HG02623 (cell line): Measurements from ENCODE around the gene DNAJB5.
"Not testable (repeated sequence)": the region's sequence is repeated elsewhere in the genome, so short reads cannot be mapped to it uniquely, and the experiment has no call there.

Experiments
- ATAC-seq: cut with Tn5 transposase; IDR thresholded peaks from one replicate; pipeline ENCODE4 v1.9.1; 2021; ENCODE audit warnings: moderate library complexity; ENCODE audit not compliant: unreplicated experiment

Gene DNAJB5

DNA sequence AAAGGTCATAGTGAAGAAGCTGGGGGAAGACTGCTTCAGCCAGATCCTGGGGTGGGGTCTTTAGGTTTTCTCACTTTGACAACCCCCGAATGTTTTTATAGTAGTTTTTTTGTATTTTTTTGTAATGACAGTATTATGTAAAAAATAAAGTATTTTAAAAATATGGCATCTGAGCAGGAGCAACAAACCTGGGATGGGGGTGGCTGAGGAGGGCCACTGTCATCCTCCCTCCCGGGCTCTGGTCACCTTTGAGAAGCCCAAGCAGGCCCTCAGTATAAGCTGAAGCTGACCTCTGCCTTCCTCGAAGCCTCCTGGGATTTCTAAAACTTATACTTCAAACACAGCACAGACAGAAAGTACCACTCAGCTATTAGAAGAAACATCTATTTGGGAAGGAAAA, 8.7 kb downstream of the DNAJB5 start:
- no peak for ATAC-seq

DNA sequence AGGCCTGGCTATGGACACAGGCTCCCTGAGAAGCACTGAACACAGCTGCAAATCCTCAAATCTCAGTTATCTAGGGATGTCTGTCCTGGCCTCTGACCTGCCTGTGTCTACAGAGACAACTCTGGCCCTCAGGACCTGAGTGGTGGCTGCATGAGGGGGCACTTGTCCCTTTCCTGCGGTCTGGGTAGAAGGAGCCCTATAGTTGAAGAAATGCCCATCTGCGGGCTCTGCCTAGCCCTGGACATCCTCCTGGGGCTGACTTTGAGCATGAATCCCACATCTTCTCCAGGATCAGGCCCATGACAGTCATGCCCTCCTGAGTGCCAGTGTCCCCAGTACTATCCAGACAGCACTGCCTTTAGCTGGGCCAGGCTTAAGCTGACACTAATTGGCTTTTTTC, 10.0 kb downstream of the DNAJB5 start:
- ATAC-seq, result no peak

DNA sequence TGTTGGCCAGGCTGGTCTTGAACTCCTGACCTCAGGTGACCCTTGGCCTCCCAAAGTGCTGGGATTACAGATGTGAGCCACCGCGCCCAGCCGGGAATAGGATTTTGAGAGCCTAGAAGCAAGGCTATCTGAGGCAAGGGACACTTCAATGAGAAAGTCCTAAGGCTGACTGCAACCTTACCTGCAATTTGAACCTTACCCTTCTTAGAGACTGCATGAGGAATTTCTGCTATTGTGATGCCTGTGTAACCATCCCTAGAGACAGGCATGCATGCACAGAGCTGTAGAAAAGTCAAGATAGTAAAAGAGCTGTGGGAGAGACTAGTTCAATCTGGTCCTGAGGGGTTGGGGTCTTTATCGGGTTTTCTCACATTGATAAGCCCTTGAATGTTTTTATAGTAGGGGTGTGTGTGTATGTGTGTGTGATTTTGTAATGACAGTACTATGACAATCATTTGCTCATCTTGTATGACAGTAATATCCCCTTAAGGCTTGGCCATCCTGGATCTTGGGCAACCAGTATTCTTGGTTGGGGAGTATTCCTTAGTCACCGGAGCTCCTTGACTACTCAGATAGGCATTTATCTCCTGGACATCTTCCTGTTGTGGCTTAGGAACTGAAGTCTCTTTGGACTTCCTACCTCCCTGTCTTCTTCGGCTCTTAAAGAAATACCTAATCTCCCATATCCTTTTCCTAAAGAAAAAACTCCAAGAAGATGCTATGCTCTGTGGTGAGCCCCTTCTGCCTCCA, 11.2 kb downstream of the DNAJB5 start:
- ATAC-seq, result no peak

DNA sequence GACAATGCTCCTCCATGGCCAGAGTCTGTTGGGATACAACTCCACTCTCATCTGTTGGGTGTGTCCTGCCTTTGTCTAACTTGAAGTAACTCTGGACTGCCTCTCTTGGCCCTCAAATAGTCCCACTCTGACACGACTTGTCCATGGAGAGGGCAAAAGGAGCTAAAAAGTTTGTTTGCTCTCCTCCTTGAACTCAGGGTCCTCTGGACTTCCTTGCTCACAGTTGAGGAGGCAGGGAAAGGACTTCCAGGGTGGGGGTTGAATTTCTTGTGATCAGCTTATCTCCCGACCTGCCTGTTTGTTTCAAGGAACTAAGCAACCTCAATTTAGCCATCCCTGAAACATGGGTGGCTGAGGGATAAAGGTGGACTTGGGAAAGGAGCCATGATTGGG, 11.7 kb downstream of the DNAJB5 start:
- no peak for ATAC-seq

GRCh38 chr9:35001803-35002502, 12.4 kb downstream of the DNAJB5 start:
- no peak for ATAC-seq

GRCh38 chr9:35002623-35003022, 13.1 kb downstream of the DNAJB5 start:
- ATAC-seq, result no peak

DNA sequence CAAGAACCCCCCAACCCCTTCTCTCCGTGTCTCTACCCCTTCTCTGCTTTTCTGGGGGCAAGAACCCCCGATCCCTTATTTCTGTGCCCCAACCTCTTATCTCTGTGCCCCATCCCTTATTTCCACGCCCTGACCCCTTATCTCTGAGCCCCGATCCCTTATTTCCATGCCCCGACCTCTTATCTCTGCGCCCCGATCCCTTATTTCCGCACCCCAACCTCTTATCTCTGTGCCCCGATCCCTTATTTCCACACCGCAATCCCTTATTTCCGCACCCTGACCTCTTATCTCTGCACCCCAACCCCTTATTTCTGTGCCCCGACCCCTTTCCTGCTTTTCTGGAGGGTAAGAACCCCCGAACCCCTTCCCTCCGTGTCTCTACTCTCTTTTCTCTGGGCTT, 14.8 kb downstream of the DNAJB5 start:
- not testable (repeated sequence) for ATAC-seq

GRCh38 chr9:35010351-35010958, 20.9 kb downstream of the DNAJB5 start:
- no peak for ATAC-seq

DNA sequence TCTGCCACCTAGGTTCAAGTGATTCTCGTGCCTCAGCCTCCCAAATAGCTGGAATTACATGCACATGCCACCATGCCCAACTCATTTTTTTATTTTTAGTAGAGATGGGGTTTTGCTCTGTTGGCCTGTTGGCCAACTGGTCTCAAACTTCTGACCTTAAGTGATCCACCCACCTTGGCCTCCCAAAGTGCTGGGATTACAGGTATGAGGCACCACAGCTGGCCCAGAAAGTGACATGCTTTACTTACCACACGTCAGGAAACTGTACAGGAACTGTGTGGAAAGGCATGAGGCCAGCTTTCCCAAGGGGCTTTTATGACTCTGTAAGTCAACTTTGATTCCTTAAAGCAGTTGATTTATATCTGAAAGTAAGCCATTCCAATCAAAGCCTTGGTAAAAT, 25.0 kb downstream of the DNAJB5 start:
- ATAC-seq, result no peak

DNA sequence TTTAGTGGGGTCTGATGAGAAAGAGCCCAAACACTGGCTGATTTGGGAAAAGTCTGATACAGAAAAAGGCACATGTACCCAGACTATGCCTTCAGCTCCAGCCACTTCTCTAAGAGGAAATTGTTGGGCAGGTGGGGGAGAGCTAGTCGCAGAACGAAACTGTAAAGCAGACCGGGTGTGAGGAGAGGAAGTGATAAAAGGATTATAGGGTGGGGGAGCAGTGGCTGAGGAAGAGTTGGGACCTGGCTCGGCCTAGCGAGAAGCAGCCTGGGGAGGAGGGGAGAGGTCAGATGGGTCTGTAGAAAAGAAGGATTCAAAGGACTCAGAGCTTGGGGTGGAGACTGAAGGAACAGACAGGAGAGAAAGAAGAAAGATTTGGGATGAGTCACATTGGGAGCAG, 33.9 kb downstream of the DNAJB5 start:
- ATAC-seq, result not testable (repeated sequence)

GRCh38 chr9:35026671-35027070, 37.1 kb downstream of the DNAJB5 start:
- ATAC-seq, result no peak

DNA sequence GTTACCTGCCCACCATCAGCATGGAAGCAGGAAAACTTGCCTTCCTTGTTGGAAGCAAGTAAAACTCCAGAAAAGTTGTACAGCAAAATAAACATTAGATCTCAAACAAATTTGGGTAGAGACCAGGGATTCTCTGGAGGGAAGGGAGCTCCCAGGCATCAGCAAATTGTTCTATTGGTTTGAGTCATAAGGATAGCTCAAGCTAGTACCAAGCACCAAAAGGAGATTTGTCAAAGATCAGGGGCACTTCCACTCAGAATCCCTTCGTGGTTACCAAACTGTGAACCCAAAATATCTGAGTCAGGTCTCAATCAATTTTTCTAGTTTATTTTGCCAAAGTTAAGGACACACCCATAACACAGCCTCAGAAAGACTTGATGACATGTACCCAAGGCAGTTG, 37.8 kb downstream of the DNAJB5 start:
- ATAC-seq, result no peak

GRCh38 chr9:35027860-35028259, 38.3 kb downstream of the DNAJB5 start:
- no peak for ATAC-seq

DNA sequence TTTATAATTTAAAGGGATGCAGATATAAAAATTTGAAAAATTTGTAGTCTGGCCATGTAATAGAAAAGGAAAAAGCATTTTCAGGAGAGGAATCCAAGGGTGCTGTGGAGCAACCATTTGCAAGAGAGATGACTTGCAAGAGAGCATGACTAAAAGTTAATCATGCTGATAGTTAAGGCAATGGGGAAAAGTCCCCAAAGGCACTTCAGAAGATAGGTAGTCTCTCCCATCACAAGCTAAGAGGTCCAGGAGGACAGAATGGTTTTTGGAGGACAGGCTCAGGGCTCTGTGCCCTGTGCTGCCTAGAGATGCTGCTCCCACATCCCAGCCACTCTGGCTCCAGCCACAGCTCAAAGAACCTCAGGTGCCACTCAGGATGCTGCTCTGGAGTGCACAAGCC, 38.8 kb downstream of the DNAJB5 start:
- ATAC-seq, result no peak

DNA sequence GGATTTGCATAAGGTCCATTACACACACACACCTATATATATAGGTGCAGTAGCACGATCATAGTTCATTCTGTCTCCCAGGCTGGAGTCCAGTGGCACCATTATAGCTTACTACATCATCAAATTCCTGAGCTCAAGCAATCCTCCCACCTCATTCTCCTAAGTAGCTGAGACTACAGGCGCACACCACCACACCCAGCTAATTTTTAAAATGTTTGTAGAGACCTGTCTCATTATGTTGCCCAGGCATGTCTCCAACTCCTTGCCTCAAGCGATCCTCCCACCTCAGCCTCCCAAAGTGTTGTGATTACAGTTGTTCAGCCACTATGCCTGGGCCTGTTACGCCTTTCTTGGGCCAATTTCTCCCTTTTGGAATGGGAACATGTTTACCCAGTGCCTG, 39.7 kb downstream of the DNAJB5 start:
- ATAC-seq, result no peak

- no peak for ATAC-seq
These were observed 40.3 kb downstream of the DNAJB5 start for GRCh38 chr9:35029852-35030251.

DNA sequence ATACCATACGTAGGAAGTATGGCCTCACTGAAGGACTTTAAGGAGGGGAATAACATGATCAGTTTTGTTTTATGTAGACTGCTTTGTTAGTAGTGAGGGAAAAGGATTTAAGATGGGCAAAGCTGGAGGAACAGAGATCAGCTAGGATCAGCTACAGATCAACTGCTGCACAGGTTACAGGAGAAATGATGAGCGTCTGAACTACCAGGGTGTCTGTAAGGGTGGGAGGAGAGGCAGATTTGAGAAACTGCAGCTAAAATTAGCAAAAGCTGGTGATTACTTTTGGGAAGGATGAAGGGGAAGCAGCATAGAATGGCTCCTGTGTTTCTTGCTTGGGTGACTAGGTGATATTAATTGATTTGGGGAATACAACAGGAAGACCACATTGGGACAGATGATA, 43.6 kb downstream of the DNAJB5 start:
- no peak for ATAC-seq

DNA sequence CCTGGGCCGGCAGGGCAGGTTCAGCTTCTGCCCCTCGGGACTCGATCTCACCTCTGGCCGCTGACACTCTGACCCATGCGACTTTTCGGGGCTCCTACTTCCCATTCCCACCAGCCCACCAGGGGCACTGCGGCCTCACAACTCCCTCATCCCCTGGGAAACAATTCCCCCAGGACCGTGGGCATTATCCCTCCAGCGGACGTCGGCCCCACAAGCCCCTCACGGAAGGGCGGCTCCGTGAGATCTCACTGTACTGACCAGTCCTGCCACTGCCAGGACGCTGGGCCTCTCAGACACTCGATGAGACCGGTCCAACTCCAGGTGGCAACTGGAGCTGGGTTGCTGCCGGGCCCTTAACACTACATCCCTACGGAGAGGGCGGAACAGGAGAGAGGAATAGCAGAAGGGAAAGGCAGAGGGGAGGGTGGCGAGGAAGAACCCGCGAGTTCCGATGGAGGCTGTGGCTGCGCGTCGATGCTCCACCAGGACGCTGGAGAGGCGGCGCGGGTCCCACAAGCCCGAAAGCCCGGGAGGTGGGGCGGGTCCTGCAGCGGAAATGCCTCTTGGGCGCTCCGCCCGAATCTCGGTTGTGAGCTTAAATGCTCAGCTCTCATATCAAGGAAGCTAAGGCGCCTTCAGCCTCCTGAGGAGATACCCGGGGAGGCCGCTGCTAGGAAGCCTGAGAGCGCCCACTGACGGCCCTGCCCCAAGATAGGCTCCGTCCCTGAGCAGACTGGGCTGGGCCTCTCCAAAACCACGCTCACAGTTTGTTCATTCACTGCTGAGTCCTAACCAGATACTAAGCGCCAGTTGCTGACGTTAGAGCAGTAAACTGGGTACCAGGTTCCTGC, 46.5 kb downstream of the DNAJB5 start:
- no peak for ATAC-seq

- no peak for ATAC-seq
These were observed 52.6 kb downstream of the DNAJB5 start for GRCh38 chr9:35042081-35042604.

- ATAC-seq, result no peak
These were observed 53.5 kb downstream of the DNAJB5 start for GRCh38 chr9:35042891-35043545.

DNA sequence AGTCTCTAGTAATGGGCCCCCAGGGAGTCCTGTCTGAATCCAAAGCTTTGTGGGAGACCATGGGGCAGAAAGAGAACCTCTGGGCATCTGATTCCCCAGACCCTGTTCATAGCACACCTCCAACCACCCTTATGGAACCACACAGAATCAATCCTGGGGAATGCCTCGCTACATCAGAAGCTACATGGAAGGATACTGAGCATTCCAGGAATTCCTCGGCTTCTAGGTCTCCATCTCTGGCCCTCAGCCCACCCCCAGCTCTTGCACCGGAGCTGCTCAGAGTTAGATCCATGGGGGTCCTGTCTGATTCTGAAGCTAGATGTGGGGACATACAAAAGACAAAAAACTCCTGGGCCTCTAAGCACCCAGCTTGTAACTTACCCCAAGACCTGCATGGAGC, 54.5 kb downstream of the DNAJB5 start:
- no peak for ATAC-seq
